Esophagus muscularis mucosa (tissue), 4 donors: ENCODE measurements around the gene IGF1R. TPM values are rescaled to one million over a fixed set of nuclear protein-coding genes. Genes with fewer than 3 reads are reported as not detected.
A peak's percentile ranks its signal among the peaks of the same experiment; 100 is the strongest.

Source experiments
- DNase-seq: peaks from one replicate; pipeline ENCODE4 v3.0.0-alpha.2; 2017; ENCODE audit errors: extremely low spot score
- H3K27ac ChIP-seq, 4 donors: fragments of 200-600 bp; sonication (generic); replicated peaks in 1 of 4; 1 replicate in 3 of 4; 2 replicates in 1 of 4; pipeline ENCODE4 v1.5.1; 2016 to 2019; ENCODE audit warnings: mild to moderate bottlenecking in 1 of 4
- H3K27me3 ChIP-seq, 4 donors: fragments of 200-600 bp; sonication (generic); one replicate each; pipeline versions ENCODE4 v1.5.1 to v1.6.0; 2016 to 2019
- H3K36me3 ChIP-seq, 4 donors: fragments of 200-600 bp; sonication (generic); one replicate each; pipeline ENCODE4 v1.5.1; 2016 to 2019
- H3K4me1 ChIP-seq, 4 donors: fragments of 200-600 bp; sonication (generic); one replicate each; pipeline ENCODE4 v1.5.1; 2016 to 2019
- H3K4me3 ChIP-seq, 4 donors: fragments of 200-600 bp; sonication (generic); 1 replicate in 2 of 4; 2 replicates in 2 of 4; pipeline ENCODE4 v1.5.1; 2016 to 2019; ENCODE audit warnings: mild to moderate bottlenecking in 4 of 4, moderate library complexity in 1 of 4
- H3K9me3 ChIP-seq, 4 donors: fragments of 200-600 bp; sonication (generic); 1 replicate in 3 of 4; 2 replicates in 1 of 4; pipeline ENCODE4 v1.5.1; 2016 to 2019
- CTCF ChIP-seq, 3 experiments: fragments of 200-600 bp in 2 of 3; fragments of 450-650 bp in 1 of 3; sonication (generic) in 2 of 3; IDR thresholded peaks; one replicate each; pipeline ENCODE4 v1.5.1; 2017 to 2019; ENCODE audit warnings: antibody characterized with exemption in 3 of 3, mild to moderate bottlenecking in 2 of 3, moderate library complexity in 1 of 3
- EP300 ChIP-seq: sonication (generic); formaldehyde crosslinking; IDR thresholded peaks from one replicate; pipeline ENCODE4 v1.6.1; 2017; ENCODE audit warnings: antibody characterized with exemption
- POLR2A ChIP-seq: fragments of 450-650 bp; IDR thresholded peaks from one replicate; pipeline ENCODE4 v1.6.1; 2017; ENCODE audit warnings: antibody characterized with exemption, moderate library complexity, mild to moderate bottlenecking, low read depth
- POLR2AphosphoS5 ChIP-seq, 2 donors: sonication (generic); formaldehyde crosslinking; IDR thresholded peaks; one replicate each; pipeline ENCODE4 v1.6.1; 2017; ENCODE audit warnings: antibody characterized with exemption in 2 of 2
- WGBS: methylation state at CpG from one replicate; pipeline ENCODE4 v1.1.5; 2018; 5-methylcytosine and 5-hydroxymethylcytosine counted together
- intact Hi-C: fragments of 100-400 bp; cut with DNase I; formaldehyde crosslinking; loops from one replicate; pipeline ENCODE4 v1.15.1; 2023
- total RNA-seq, 4 donors: library from RNA; depleted of rRNA; stranded (reverse); fragments of >200 nt; gene quantifications; one replicate each; pipeline versions ENCODE4 v1.1.0 to v1.2.1, GENCODE V29; 2016

IGF1R gene
- total RNA-seq, 4 donors from 2014 or later, result 33.6 to 95.3 (median 49.7) TPM

- H3K4me3 ChIP-seq, result no peak overlapping the region
- H3K27ac ChIP-seq, result peak overlapping the region; percentile 15 to 44 (median 22)
- DNase-seq, result no peak
- H3K36me3 ChIP-seq, result no peaks in the 10 kb centered on the region
- peaks cover 55 to 75% (median 65%) of the 10 kb centered on the region in 4 donors for H3K4me1 ChIP-seq
- intact Hi-C loops, result no loop called here
- no peak for TF ChIP-seq EP300
- TF ChIP-seq POLR2AphosphoS5 (IDR thresholded peaks at IDR 0.05), result no peak
- TF ChIP-seq CTCF (IDR thresholded peaks at IDR 0.05), result no peak
- TF ChIP-seq POLR2A, result no peak
- H3K9me3 ChIP-seq, result no peaks in the 10 kb centered on the region
- no peaks in the 10 kb centered on the region for H3K27me3 ChIP-seq
- WGBS, result 57% methylated on average over 5 of the region's 5 CpGs
Measured at GRCh38 chr15:98683831-98684230, 35.5 kb downstream of the IGF1R start.

GRCh38 chr15:98684436-98684835, 36.1 kb downstream of the IGF1R start:
- H3K36me3 ChIP-seq, result no peaks in the 10 kb centered on the region
- 34% methylated on average over 4 of the region's 4 CpGs for WGBS
- no peaks in the 10 kb centered on the region for H3K27me3 ChIP-seq
- peak overlapping the region in 2 of 4 donors; percentile 7 to 32 for H3K27ac ChIP-seq
- H3K4me1 ChIP-seq, result peaks cover 54 to 75% (median 69%) of the 10 kb centered on the region in 4 donors
- H3K4me3 ChIP-seq, result no peak overlapping the region
- intact Hi-C loops, result no loop called here
- H3K9me3 ChIP-seq, result no peaks in the 10 kb centered on the region
- no peak for TF ChIP-seq CTCF (IDR thresholded peaks at IDR 0.05)
- no peak for TF ChIP-seq POLR2AphosphoS5 (IDR thresholded peaks at IDR 0.05)
- no peak for TF ChIP-seq EP300
- no peak for TF ChIP-seq POLR2A
- no peak for DNase-seq

GRCh38 chr15:98684995-98685525, 36.7 kb downstream of the IGF1R start:
- intact Hi-C loops, result no loop called here
- no peak overlapping the region for H3K4me3 ChIP-seq
- H3K27ac ChIP-seq, result no peak overlapping the region

GRCh38 chr15:98686983-98687382, 38.6 kb downstream of the IGF1R start:
- Histone ChIP-seq H3K4me1 (peaks cover 77 to 90% (median 88%) of the 10 kb centered on the region in 4 donors), H3K4me3 (no peak overlapping the region), H3K36me3 (no peaks in the 10 kb centered on the region), H3K27ac (no peak overlapping the region), H3K9me3 (no peaks in the 10 kb centered on the region), H3K27me3 (no peaks in the 10 kb centered on the region)
- TF ChIP-seq CTCF (IDR thresholded peaks at IDR 0.05), result no peak
- no peak for TF ChIP-seq POLR2AphosphoS5 (IDR thresholded peaks at IDR 0.05)
- TF ChIP-seq EP300, result no peak
- no peak for TF ChIP-seq POLR2A
- 93% methylated on average over 5 of the region's 5 CpGs for WGBS
- intact Hi-C loops, result no loop called here
- no peak for DNase-seq

More at GRCh38 chr15:98684995-98685525, 36.7 kb downstream of the IGF1R start:
- no peak for TF ChIP-seq POLR2A
- no peak for TF ChIP-seq POLR2AphosphoS5 (IDR thresholded peaks at IDR 0.05)
- no peak for TF ChIP-seq EP300
- no peak for TF ChIP-seq CTCF (IDR thresholded peaks at IDR 0.05)
- no peaks in the 10 kb centered on the region for H3K9me3 ChIP-seq
- DNase-seq, result no peak
- WGBS, result 76% methylated on average over 5 of the region's 5 CpGs
- no peaks in the 10 kb centered on the region for H3K36me3 ChIP-seq
- peaks cover 60 to 80% (median 75%) of the 10 kb centered on the region in 4 donors for H3K4me1 ChIP-seq
- no peaks in the 10 kb centered on the region for H3K27me3 ChIP-seq

- intact Hi-C loops, result no loop called here
- no peak for DNase-seq
- no peak for TF ChIP-seq POLR2A
- TF ChIP-seq POLR2AphosphoS5 (IDR thresholded peaks at IDR 0.05), result peak in 1 of 2 donors; percentile 39
- TF ChIP-seq EP300, result no peak
- no peak for TF ChIP-seq CTCF (IDR thresholded peaks at IDR 0.05)
- no peaks in the 10 kb centered on the region for H3K9me3 ChIP-seq
- no peaks in the 10 kb centered on the region for H3K36me3 ChIP-seq
- peaks cover 69 to 89% (median 88%) of the 10 kb centered on the region in 4 donors for H3K4me1 ChIP-seq
- no peak overlapping the region for H3K27ac ChIP-seq
- H3K4me3 ChIP-seq, result no peak overlapping the region
- no peaks in the 10 kb centered on the region for H3K27me3 ChIP-seq
- WGBS, result 82% methylated on average over 5 of the region's 5 CpGs
Measured at GRCh38 chr15:98689431-98689861, 41.1 kb downstream of the IGF1R start.
